Measurements from ENCODE around the gene ANKRD33B. TPM values are rescaled to one million over a fixed set of nuclear protein-coding genes. Genes with fewer than 3 reads are reported as not detected.

ANKRD33B gene
- total RNA-seq, 1 experiment from 2014 or later, result 0.75 TPM

- POLR2A ChIA-PET (ENCODE audit: low non-redundant PET), result no interaction called here
- intact Hi-C loops (cut with micrococcal nuclease; ENCODE audit: unreplicated experiment), result no loop called here
- CTCF ChIA-PET, result no interaction called here
Observed at GRCh38 chr5:10600626-10601245, 36.9 kb downstream of the ANKRD33B start.

GRCh38 chr5:10601246-10602030 is 37.6 kb downstream of the ANKRD33B start:
- Histone ChIP-seq H3K9me3 (ENCODE audit: low read depth, low read length, poor library complexity, severe bottlenecking) (no peaks in the 10 kb centered on the region), H3K4me1 (ENCODE audit: insufficient read depth, low read length, poor library complexity, severe bottlenecking) (peaks cover 6% of the 10 kb centered on the region), H3K36me3 (ENCODE audit: insufficient read depth, low read length, poor library complexity, severe bottlenecking) (no peaks in the 10 kb centered on the region), H3K4me3 (ENCODE audit: low read depth, low read length, poor library complexity, severe bottlenecking) (no peak overlapping the region), H3K27me3 (replicated peaks; ENCODE audit: insufficient read depth, low read depth, low read length, poor library complexity) (no peaks in the 10 kb centered on the region), H3K27ac (ENCODE audit: low read depth, low read length, poor library complexity, severe bottlenecking) (no peak overlapping the region)
- TF ChIP-seq EZH2 (IDR thresholded peaks at IDR 0.05; ENCODE audit: borderline replicate concordance, low read depth, low read length, poor library complexity, severe bottlenecking), result no peak
- POLR2A ChIA-PET (ENCODE audit: low non-redundant PET), result no interaction called here
- intact Hi-C loops (cut with micrococcal nuclease; ENCODE audit: unreplicated experiment), result no loop called here
- peak; percentile 89 for DNase-seq (ENCODE audit: low spot score)
- CTCF ChIA-PET, result no interaction called here
- BruUV-seq (replicated peaks), result no TSS peak

More at GRCh38 chr5:10600626-10601245, 36.9 kb downstream of the ANKRD33B start:
- peaks cover 6% of the 10 kb centered on the region for H3K4me1 ChIP-seq (ENCODE audit: insufficient read depth, low read length, poor library complexity, severe bottlenecking)
- DNase-seq (ENCODE audit: low spot score), result no peak
- no peaks in the 10 kb centered on the region for H3K9me3 ChIP-seq (ENCODE audit: low read depth, low read length, poor library complexity, severe bottlenecking)
- TF ChIP-seq CTCF (conservative IDR thresholded peaks at IDR 0.05; ENCODE audit: low read depth, low read length), result no peak
- no peak for TF ChIP-seq EZH2 (IDR thresholded peaks at IDR 0.05; ENCODE audit: borderline replicate concordance, low read depth, low read length, poor library complexity, severe bottlenecking)
- no peaks in the 10 kb centered on the region for H3K27me3 ChIP-seq (replicated peaks; ENCODE audit: insufficient read depth, low read depth, low read length, poor library complexity)
- H3K36me3 ChIP-seq (ENCODE audit: insufficient read depth, low read length, poor library complexity, severe bottlenecking), result no peaks in the 10 kb centered on the region
- H3K27ac ChIP-seq (ENCODE audit: low read depth, low read length, poor library complexity, severe bottlenecking), result no peak overlapping the region
- H3K4me3 ChIP-seq (ENCODE audit: low read depth, low read length, poor library complexity, severe bottlenecking), result no peak overlapping the region
- BruUV-seq (replicated peaks), result no TSS peak

GRCh38 chr5:10602031-10602806 is 38.3 kb downstream of the ANKRD33B start:
- no peak for DNase-seq (ENCODE audit: low spot score)
- ChIA-PET CTCF (no interaction called here), POLR2A (ENCODE audit: low non-redundant PET) (no interaction called here)
- Histone ChIP-seq H3K4me1 (ENCODE audit: insufficient read depth, low read length, poor library complexity, severe bottlenecking) (peaks cover 6% of the 10 kb centered on the region), H3K27me3 (replicated peaks; ENCODE audit: insufficient read depth, low read depth, low read length, poor library complexity) (no peaks in the 10 kb centered on the region), H3K36me3 (ENCODE audit: insufficient read depth, low read length, poor library complexity, severe bottlenecking) (no peaks in the 10 kb centered on the region), H3K4me3 (ENCODE audit: low read depth, low read length, poor library complexity, severe bottlenecking) (no peak overlapping the region), H3K9me3 (ENCODE audit: low read depth, low read length, poor library complexity, severe bottlenecking) (no peaks in the 10 kb centered on the region), H3K27ac (ENCODE audit: low read depth, low read length, poor library complexity, severe bottlenecking) (no peak overlapping the region)
- TF ChIP-seq CTCF (conservative IDR thresholded peaks at IDR 0.05; ENCODE audit: low read depth, low read length), result no peak
- no peak for TF ChIP-seq EZH2 (IDR thresholded peaks at IDR 0.05; ENCODE audit: borderline replicate concordance, low read depth, low read length, poor library complexity, severe bottlenecking)
- intact Hi-C loops (cut with micrococcal nuclease; ENCODE audit: unreplicated experiment), result no loop called here
- BruUV-seq (replicated peaks), result no TSS peak

Data from A673 (cell line).